Measurements from ENCODE around the gene SPATA24. TPM values are rescaled to one million over a fixed set of nuclear protein-coding genes. Genes with fewer than 3 reads are reported as not detected.

Gene SPATA24
- polyA plus RNA-seq, 2 of the 4 experiments (the other 2 are of a cell fraction): 5.7 to 6.9 TPM

DNA sequence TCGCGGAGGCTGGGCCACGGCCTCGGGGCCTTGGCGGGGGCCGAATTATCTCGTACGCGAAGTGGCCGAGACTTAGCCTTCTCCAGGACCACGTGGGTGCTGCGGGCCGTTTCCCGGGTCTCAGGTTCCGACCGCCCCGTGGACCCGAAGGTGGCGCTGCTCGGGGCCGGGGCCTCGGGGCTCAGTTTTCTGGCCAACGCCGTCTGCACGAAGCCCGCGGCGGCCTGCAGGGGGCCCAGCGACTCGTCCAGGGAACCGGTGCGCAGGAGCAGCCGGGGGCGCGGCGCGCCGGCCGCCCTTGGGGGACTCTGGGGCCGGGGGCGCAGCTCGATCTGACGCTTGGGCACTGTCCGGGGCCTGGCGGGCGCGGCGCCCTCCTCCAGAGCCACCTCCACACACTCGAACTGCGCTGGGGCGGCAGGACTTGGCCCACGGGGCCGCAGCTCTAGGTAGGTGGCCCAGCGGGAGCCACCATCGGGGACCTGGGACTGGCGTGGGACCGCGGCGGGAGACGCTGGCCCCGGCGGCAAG is 9.7 kb downstream of the SPATA24 start:
- CTCF ChIA-PET: interaction anchor here (1.5 kb wide), 1 partner anchor 13 kb away, joined by 3 read pairs; no protein-coding TSS in a partner anchor
- no peaks in the 10 kb centered on the region for H3K9me3 ChIP-seq
- H3K4me3 ChIP-seq: no peak overlapping the region
- TF ChIP-seq GATA3 (IDR thresholded peaks at IDR 0.05; ENCODE audit: borderline replicate concordance): no peak
- no peak for TF ChIP-seq RAD21 (conservative IDR thresholded peaks at IDR 0.05 in 1 of 2, IDR thresholded peaks at IDR 0.05 in 1 of 2)
- TF ChIP-seq MYC (IDR thresholded peaks at IDR 0.05; ENCODE audit: borderline replicate concordance, low read length): no peak
- no peak for TF ChIP-seq NR3C1 (IDR thresholded peaks at IDR 0.05)
- TF ChIP-seq POLR2AphosphoS2 (conservative IDR thresholded peaks at IDR 0.05; ENCODE audit: low read length): no peak
- TF ChIP-seq CBX2 (IDR thresholded peaks at IDR 0.05; ENCODE audit: borderline replicate concordance, low read depth): no peak
- TF ChIP-seq PHF8 (IDR thresholded peaks at IDR 0.05; ENCODE audit: borderline replicate concordance, low read depth): no peak
- TF ChIP-seq CEBPB (IDR thresholded peaks at IDR 0.05): no peak
- TF ChIP-seq SREBF2 (IDR thresholded peaks at IDR 0.05): no peak
- no peak for TF ChIP-seq ZFP36 (IDR thresholded peaks at IDR 0.05; ENCODE audit: borderline replicate concordance, partially characterized antibody)
- TF ChIP-seq BHLHE40 (IDR thresholded peaks at IDR 0.05; ENCODE audit: low read depth, low read length): no peak
- TF ChIP-seq, protein P1, sequence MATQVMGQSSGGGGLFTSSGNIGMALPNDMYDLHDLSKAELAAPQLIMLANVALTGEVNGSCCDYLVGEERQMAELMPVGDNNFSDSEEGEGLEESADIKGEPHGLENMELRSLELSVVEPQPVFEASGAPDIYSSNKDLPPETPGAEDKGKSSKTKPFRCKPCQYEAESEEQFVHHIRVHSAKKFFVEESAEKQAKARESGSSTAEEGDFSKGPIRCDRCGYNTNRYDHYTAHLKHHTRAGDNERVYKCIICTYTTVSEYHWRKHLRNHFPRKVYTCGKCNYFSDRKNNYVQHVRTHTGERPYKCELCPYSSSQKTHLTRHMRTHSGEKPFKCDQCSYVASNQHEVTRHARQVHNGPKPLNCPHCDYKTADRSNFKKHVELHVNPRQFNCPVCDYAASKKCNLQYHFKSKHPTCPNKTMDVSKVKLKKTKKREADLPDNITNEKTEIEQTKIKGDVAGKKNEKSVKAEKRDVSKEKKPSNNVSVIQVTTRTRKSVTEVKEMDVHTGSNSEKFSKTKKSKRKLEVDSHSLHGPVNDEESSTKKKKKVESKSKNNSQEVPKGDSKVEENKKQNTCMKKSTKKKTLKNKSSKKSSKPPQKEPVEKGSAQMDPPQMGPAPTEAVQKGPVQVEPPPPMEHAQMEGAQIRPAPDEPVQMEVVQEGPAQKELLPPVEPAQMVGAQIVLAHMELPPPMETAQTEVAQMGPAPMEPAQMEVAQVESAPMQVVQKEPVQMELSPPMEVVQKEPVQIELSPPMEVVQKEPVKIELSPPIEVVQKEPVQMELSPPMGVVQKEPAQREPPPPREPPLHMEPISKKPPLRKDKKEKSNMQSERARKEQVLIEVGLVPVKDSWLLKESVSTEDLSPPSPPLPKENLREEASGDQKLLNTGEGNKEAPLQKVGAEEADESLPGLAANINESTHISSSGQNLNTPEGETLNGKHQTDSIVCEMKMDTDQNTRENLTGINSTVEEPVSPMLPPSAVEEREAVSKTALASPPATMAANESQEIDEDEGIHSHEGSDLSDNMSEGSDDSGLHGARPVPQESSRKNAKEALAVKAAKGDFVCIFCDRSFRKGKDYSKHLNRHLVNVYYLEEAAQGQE (IDR thresholded peaks at IDR 0.05): no peak
- no peak for TF ChIP-seq HEYL (CRISPR knock-in tag; IDR thresholded peaks at IDR 0.05)
- no peak for TF ChIP-seq NFE2L2 (conservative IDR thresholded peaks at IDR 0.05; ENCODE audit: low read length)
- ATAC-seq (no peak), FAIRE-seq (no peak), DNase-seq (ENCODE audit: low read depth in 1 of 2, low spot score in 1 of 2) (no peak)
- H3K4me2 ChIP-seq: no peak overlapping the region
- POLR2A ChIA-PET: no interaction called here
- WGBS (ENCODE audit: missing lambda C conversion rate): 95% methylated on average over 20 of the region's 62 CpGs
- H3K27ac ChIP-seq: no peak overlapping the region
- H3K4me1 ChIP-seq: peaks cover 38% of the 10 kb centered on the region

DNA sequence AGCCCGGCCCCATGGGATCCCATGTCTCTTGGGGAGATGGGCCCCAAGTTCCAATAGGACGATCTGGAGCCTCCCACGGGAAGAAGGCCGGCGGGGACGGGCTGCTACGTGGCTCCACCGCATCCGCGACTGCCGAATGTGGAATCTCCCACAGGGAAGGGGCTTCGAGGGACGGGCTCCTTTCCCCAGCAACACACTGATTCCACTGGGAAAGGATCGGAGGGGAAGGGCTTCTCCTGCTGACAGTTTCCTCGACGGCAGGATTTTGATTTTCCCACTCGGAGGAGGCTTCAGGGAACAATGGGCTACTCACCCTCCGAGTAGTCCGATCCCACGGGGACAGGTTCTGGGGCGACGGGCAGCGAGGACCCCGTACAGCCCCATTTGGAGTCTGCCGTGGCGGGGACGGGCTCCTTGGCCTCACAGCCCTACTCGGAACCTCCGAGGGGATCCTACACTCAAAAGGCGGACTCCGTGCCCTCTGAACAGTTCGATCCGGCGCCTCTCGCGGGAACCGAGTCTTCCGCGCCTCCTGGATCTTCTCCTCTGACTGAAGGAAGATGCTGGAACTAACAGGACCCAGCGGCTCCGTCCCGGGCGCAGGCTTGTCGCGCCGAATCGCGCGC is 10.3 kb downstream of the SPATA24 start:
- POLR2A ChIA-PET: interaction anchor here (3.1 kb wide), 1 partner anchor 52 kb away, joined by 18 read pairs; the partner anchor contains the start of gene PAIP2
- 94% methylated on average over 49 of the region's 49 CpGs for WGBS (ENCODE audit: missing lambda C conversion rate)
- TF ChIP-seq FOXS1 (CRISPR knock-in tag; IDR thresholded peaks at IDR 0.05) (no peak), ESRRA (IDR thresholded peaks at IDR 0.05; ENCODE audit: borderline replicate concordance, low read length) (no peak), RARB (CRISPR knock-in tag; IDR thresholded peaks at IDR 0.05) (no peak), EP300 (IDR thresholded peaks at IDR 0.05) (no peak), FOSB (CRISPR knock-in tag; IDR thresholded peaks at IDR 0.05) (no peak), SREBF2 (IDR thresholded peaks at IDR 0.05) (no peak), RNF2 (IDR thresholded peaks at IDR 0.05; ENCODE audit: borderline replicate concordance, low read depth) (no peak), HDAC2 (IDR thresholded peaks at IDR 0.05) (no peak), CEBPB (IDR thresholded peaks at IDR 0.05) (no peak), NPAS2 (CRISPR knock-in tag; IDR thresholded peaks at IDR 0.05; ENCODE audit: borderline replicate concordance) (no peak), KDM5A (IDR thresholded peaks at IDR 0.05) (no peak), NR3C1 (IDR thresholded peaks at IDR 0.05) (no peak), HOXB13 (CRISPR knock-in tag; IDR thresholded peaks at IDR 0.05; ENCODE audit: low read depth) (no peak)
- TF ChIP-seq, protein P2, sequence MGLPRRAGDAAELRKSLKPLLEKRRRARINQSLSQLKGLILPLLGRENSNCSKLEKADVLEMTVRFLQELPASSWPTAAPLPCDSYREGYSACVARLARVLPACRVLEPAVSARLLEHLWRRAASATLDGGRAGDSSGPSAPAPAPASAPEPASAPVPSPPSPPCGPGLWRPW (IDR thresholded peaks at IDR 0.05): no peak
- TF ChIP-seq, protein P3, sequence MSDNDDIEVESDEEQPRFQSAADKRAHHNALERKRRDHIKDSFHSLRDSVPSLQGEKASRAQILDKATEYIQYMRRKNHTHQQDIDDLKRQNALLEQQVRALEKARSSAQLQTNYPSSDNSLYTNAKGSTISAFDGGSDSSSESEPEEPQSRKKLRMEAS (IDR thresholded peaks at IDR 0.05): no peak
- ATAC-seq: no peak
- DNase-seq (ENCODE audit: low read depth in 1 of 2, low spot score in 1 of 2): no peak
- no peak overlapping the region for H3K27ac ChIP-seq
- CTCF ChIA-PET: interaction anchor here (0.6 to 1.7 kb wide), 2 partner anchors 8 to 57 kb away, joined by 3 to 5 read pairs; no protein-coding TSS in a partner anchor
- no peak overlapping the region for H3K4me2 ChIP-seq
- H3K9me3 ChIP-seq: no peaks in the 10 kb centered on the region
- H3K4me1 ChIP-seq: peaks cover 42% of the 10 kb centered on the region
- FAIRE-seq: no peak
- H3K4me3 ChIP-seq: no peak overlapping the region
